Tibial nerve (tissue), 3 donors: ENCODE results near the gene CTNNA3.

Experiments used
- CTCF ChIP-seq, 5 experiments: fragments of 200-600 bp in 3 of 5; fragments of 450-650 bp in 2 of 5; sonication (generic) in 3 of 5; IDR thresholded peaks; one replicate each; pipeline ENCODE4 v1.5.1; 2016 to 2019; ENCODE audit warnings: antibody characterized with exemption in 5 of 5, mild to moderate bottlenecking in 3 of 5, moderate library complexity in 2 of 5
- POLR2A ChIP-seq, 2 donors: fragments of 450-650 bp; IDR thresholded peaks; one replicate each; pipeline ENCODE4 v1.6.1; 2017; ENCODE audit warnings: antibody characterized with exemption in 2 of 2, mild to moderate bottlenecking in 2 of 2, moderate library complexity in 2 of 2

- no peak for TF ChIP-seq CTCF (IDR thresholded peaks at IDR 0.05)
- no peak for TF ChIP-seq POLR2A (IDR thresholded peaks at IDR 0.05)
These were observed 1240.7 kb downstream of the CTNNA3 start for GRCh38 chr10:66455304-66455703.
